Measurements from ENCODE around the gene EFCAB9.
"Not testable (repeated sequence)": the region's sequence is repeated elsewhere in the genome, so short reads cannot be mapped to it uniquely, and the experiment has no call there.

Gene EFCAB9

GRCh38 chr5:172193872-172194271 lies at the start of gene EFCAB9:
Gene EFCAB9, plus strand, starts transcription at chr5:172194172. Its CDS starts 1 bp downstream, at chr5:172194173.
- DNase-seq (ENCODE audit: low read depth), result no peak

GRCh38 chr5:172144291-172144815 lies 49.6 kb upstream of the EFCAB9 start:
- DNase-seq (ENCODE audit: low read depth), result no peak

GRCh38 chr5:172144931-172145869 lies 48.8 kb upstream of the EFCAB9 start:
- no peak for DNase-seq (ENCODE audit: low read depth)

GRCh38 chr5:172145870-172146747 lies 47.9 kb upstream of the EFCAB9 start:
- no peak for DNase-seq (ENCODE audit: low read depth)

- DNase-seq (ENCODE audit: low read depth), result no peak
Observed at GRCh38 chr5:172146748-172147092, 47.3 kb upstream of the EFCAB9 start.

- no peak for DNase-seq (ENCODE audit: low read depth)
Observed at GRCh38 chr5:172147857-172148256, 46.1 kb upstream of the EFCAB9 start.

- DNase-seq (ENCODE audit: low read depth), result no peak
Observed at GRCh38 chr5:172148381-172148780, 45.6 kb upstream of the EFCAB9 start.

GRCh38 chr5:172149073-172149472 lies 44.9 kb upstream of the EFCAB9 start:
- DNase-seq (ENCODE audit: low read depth), result peak; percentile 66

- not testable (repeated sequence) for DNase-seq (ENCODE audit: low read depth)
Observed at GRCh38 chr5:172149481-172149880, 44.5 kb upstream of the EFCAB9 start.

GRCh38 chr5:172150514-172151425 lies 43.2 kb upstream of the EFCAB9 start:
- DNase-seq (ENCODE audit: low read depth), result no peak

- DNase-seq (ENCODE audit: low read depth), result no peak
Observed at GRCh38 chr5:172151661-172152210, 42.2 kb upstream of the EFCAB9 start.

- DNase-seq (ENCODE audit: low read depth), result no peak
Observed at GRCh38 chr5:172153695-172154094, 40.3 kb upstream of the EFCAB9 start.

GRCh38 chr5:172155101-172155500 lies 38.9 kb upstream of the EFCAB9 start:
- DNase-seq (ENCODE audit: low read depth), result not testable (repeated sequence)

- DNase-seq (ENCODE audit: low read depth), result no peak
Observed at GRCh38 chr5:172156541-172156994, 37.4 kb upstream of the EFCAB9 start.

GRCh38 chr5:172159016-172159415 lies 35.0 kb upstream of the EFCAB9 start:
- no peak for DNase-seq (ENCODE audit: low read depth)

GRCh38 chr5:172160506-172160905 lies 33.5 kb upstream of the EFCAB9 start:
- no peak for DNase-seq (ENCODE audit: low read depth)

GRCh38 chr5:172162323-172162986 lies 31.5 kb upstream of the EFCAB9 start:
- no peak for DNase-seq (ENCODE audit: low read depth)

- DNase-seq (ENCODE audit: low read depth), result no peak
Observed at GRCh38 chr5:172162987-172163343, 31.0 kb upstream of the EFCAB9 start.

GRCh38 chr5:172163346-172163745 lies 30.6 kb upstream of the EFCAB9 start:
- no peak for DNase-seq (ENCODE audit: low read depth)

- DNase-seq (ENCODE audit: low read depth), result no peak
Observed at GRCh38 chr5:172164769-172165212, 29.2 kb upstream of the EFCAB9 start.

GRCh38 chr5:172165465-172165864 lies 28.5 kb upstream of the EFCAB9 start:
- no peak for DNase-seq (ENCODE audit: low read depth)
